Effector CD4-positive, alpha-beta T cell (primary cell): ENCODE data around the gene AGBL1.
"Not testable (repeated sequence)": the region's sequence is repeated elsewhere in the genome, so short reads cannot be mapped to it uniquely, and the experiment has no call there.

Source experiments
- DNase-seq: peaks from one replicate; pipeline ENCODE4 v3.0.0-alpha.2; 2020

The AGBL1 gene

GRCh38 chr15:86846036-86846435 lies 766.4 kb downstream of the AGBL1 start:
- no peak for DNase-seq

GRCh38 chr15:86849136-86849535 lies 769.5 kb downstream of the AGBL1 start:
- no peak for DNase-seq

GRCh38 chr15:86849558-86850285 lies 770.1 kb downstream of the AGBL1 start:
- no peak for DNase-seq

GRCh38 chr15:86850939-86851338 lies 771.3 kb downstream of the AGBL1 start:
- DNase-seq: no peak

GRCh38 chr15:86852741-86853140 lies 773.1 kb downstream of the AGBL1 start:
- DNase-seq: no peak

GRCh38 chr15:86854176-86854575 lies 774.5 kb downstream of the AGBL1 start:
- no peak for DNase-seq

- no peak for DNase-seq
These were observed 775.9 kb downstream of the AGBL1 start for GRCh38 chr15:86855307-86856291.

- no peak for DNase-seq
These were observed 778.0 kb downstream of the AGBL1 start for GRCh38 chr15:86857701-86858100.

- DNase-seq: no peak
These were observed 783.7 kb downstream of the AGBL1 start for GRCh38 chr15:86863226-86863915.

GRCh38 chr15:86865920-86866319 lies 786.2 kb downstream of the AGBL1 start:
- DNase-seq: no peak

- no peak for DNase-seq
These were observed 791.2 kb downstream of the AGBL1 start for GRCh38 chr15:86870846-86871245.

GRCh38 chr15:86871964-86872363 lies 792.3 kb downstream of the AGBL1 start:
- no peak for DNase-seq

GRCh38 chr15:86872782-86873181 lies 793.1 kb downstream of the AGBL1 start:
- DNase-seq: no peak

GRCh38 chr15:86875067-86875466 lies 795.4 kb downstream of the AGBL1 start:
- no peak for DNase-seq

- no peak for DNase-seq
These were observed 796.8 kb downstream of the AGBL1 start for GRCh38 chr15:86876387-86876944.

- DNase-seq: no peak
These were observed 797.5 kb downstream of the AGBL1 start for GRCh38 chr15:86877171-86877631.

GRCh38 chr15:86878844-86879243 lies 799.2 kb downstream of the AGBL1 start:
- not testable (repeated sequence) for DNase-seq

GRCh38 chr15:86879250-86880229 lies 799.9 kb downstream of the AGBL1 start:
- DNase-seq: no peak

- no peak for DNase-seq
These were observed 805.9 kb downstream of the AGBL1 start for GRCh38 chr15:86885616-86886015.

GRCh38 chr15:86892774-86893449 lies 813.2 kb downstream of the AGBL1 start:
- no peak for DNase-seq

- DNase-seq: no peak
These were observed 814.6 kb downstream of the AGBL1 start for GRCh38 chr15:86894269-86894668.
